Effector CD4-positive, alpha-beta T cell (primary cell): ENCODE results near the gene DVL1.
A peak's percentile ranks its signal among the peaks of the same experiment; 100 is the strongest.
"Not testable (repeated sequence)": the region's sequence is repeated elsewhere in the genome, so short reads cannot be mapped to it uniquely, and the experiment has no call there.

Source experiments
- DNase-seq: peaks from one replicate; pipeline ENCODE4 v3.0.0-alpha.2; 2020
- total RNA-seq: gene quantifications from one replicate; lab custom pipeline; 2026; lab: John Stamatoyannopoulos, UW

The DVL1 gene
- total RNA-seq: 66.6 reads per million, percentile 74 among the genes with 10 or more reads in this experiment

- DNase-seq: peak; percentile 69
Observed at GRCh38 chr1:1349256-1350012, at the start of gene DVL1. Gene DVL1, minus strand, starts transcription at chr1:1349418. Its CDS starts 353 bp downstream, at chr1:1349065.

GRCh38 chr1:1398677-1399186 lies 49.5 kb upstream of the DVL1 start:
- DNase-seq: no peak

GRCh38 chr1:1397839-1398523 lies 48.8 kb upstream of the DVL1 start:
- no peak for DNase-seq

- DNase-seq: no peak
Observed at GRCh38 chr1:1395166-1395565, 45.9 kb upstream of the DVL1 start.

- DNase-seq: no peak
Observed at GRCh38 chr1:1394116-1394515, 44.9 kb upstream of the DVL1 start.

- DNase-seq: no peak
Observed at GRCh38 chr1:1393428-1393827, 44.2 kb upstream of the DVL1 start.

- no peak for DNase-seq
Observed at GRCh38 chr1:1393014-1393413, 43.8 kb upstream of the DVL1 start.

GRCh38 chr1:1391225-1391624 lies 42.0 kb upstream of the DVL1 start:
- DNase-seq: no peak

GRCh38 chr1:1390675-1391074 lies 41.5 kb upstream of the DVL1 start:
- DNase-seq: no peak

GRCh38 chr1:1388078-1388472 lies 38.9 kb upstream of the DVL1 start:
- no peak for DNase-seq

- DNase-seq: no peak
Observed at GRCh38 chr1:1387098-1388077, 38.2 kb upstream of the DVL1 start.

GRCh38 chr1:1385931-1386330 lies 36.7 kb upstream of the DVL1 start:
- DNase-seq: no peak

- not testable (repeated sequence) for DNase-seq
Observed at GRCh38 chr1:1385339-1385738, 36.1 kb upstream of the DVL1 start.

- no peak for DNase-seq
Observed at GRCh38 chr1:1381294-1381693, 32.1 kb upstream of the DVL1 start.

GRCh38 chr1:1380860-1381259 lies 31.6 kb upstream of the DVL1 start:
- no peak for DNase-seq

GRCh38 chr1:1377540-1378205 lies 28.5 kb upstream of the DVL1 start:
- DNase-seq: no peak

GRCh38 chr1:1376551-1377226 lies 27.5 kb upstream of the DVL1 start:
- no peak for DNase-seq

- peak; percentile 94 for DNase-seq
Observed at GRCh38 chr1:1374929-1375662, 25.9 kb upstream of the DVL1 start, which contains the start of gene AURKAIP1. Gene AURKAIP1, minus strand, starts transcription at chr1:1375207. Its CDS starts 451 bp downstream, at chr1:1374756.

- DNase-seq: no peak
Observed at GRCh38 chr1:1374589-1374928, 25.3 kb upstream of the DVL1 start.

- no peak for DNase-seq
Observed at GRCh38 chr1:1373815-1374588, 24.8 kb upstream of the DVL1 start.
